NB4 (cell line): ENCODE measurements around the gene SPIRE2.

Source experiments
- DNase-seq: peaks from one replicate; pipeline ENCODE4 v3.0.0; 2010; ENCODE audit warnings: low read depth
- H3K4me3 ChIP-seq: one replicate; pipeline ENCODE4 v1.5.1; 2011; ENCODE audit warnings: mild to moderate bottlenecking, low read depth, low read length, moderate library complexity
- MYC ChIP-seq: IDR thresholded peaks from 2 replicates; pipeline ENCODE4 v1.6.1; 2011; ENCODE audit warnings: low read depth, low read length
- POLR2A ChIP-seq: IDR thresholded peaks from 2 replicates; pipeline ENCODE4 v1.6.1; 2011; ENCODE audit warnings: mild to moderate bottlenecking; ENCODE audit not compliant: insufficient read length; ENCODE audit errors: extremely low read depth
- TF ChIP-seq, protein P1 (sequence below): IDR thresholded peaks from 2 replicates; pipeline ENCODE4 v1.6.1; 2011; ENCODE audit warnings: low read depth, low read length
- TF ChIP-seq, protein P2 (sequence below): IDR thresholded peaks from one replicate; pipeline ENCODE4 v1.5.1; 2012; ENCODE audit warnings: low read depth, low read length

SPIRE2 gene

DNA sequence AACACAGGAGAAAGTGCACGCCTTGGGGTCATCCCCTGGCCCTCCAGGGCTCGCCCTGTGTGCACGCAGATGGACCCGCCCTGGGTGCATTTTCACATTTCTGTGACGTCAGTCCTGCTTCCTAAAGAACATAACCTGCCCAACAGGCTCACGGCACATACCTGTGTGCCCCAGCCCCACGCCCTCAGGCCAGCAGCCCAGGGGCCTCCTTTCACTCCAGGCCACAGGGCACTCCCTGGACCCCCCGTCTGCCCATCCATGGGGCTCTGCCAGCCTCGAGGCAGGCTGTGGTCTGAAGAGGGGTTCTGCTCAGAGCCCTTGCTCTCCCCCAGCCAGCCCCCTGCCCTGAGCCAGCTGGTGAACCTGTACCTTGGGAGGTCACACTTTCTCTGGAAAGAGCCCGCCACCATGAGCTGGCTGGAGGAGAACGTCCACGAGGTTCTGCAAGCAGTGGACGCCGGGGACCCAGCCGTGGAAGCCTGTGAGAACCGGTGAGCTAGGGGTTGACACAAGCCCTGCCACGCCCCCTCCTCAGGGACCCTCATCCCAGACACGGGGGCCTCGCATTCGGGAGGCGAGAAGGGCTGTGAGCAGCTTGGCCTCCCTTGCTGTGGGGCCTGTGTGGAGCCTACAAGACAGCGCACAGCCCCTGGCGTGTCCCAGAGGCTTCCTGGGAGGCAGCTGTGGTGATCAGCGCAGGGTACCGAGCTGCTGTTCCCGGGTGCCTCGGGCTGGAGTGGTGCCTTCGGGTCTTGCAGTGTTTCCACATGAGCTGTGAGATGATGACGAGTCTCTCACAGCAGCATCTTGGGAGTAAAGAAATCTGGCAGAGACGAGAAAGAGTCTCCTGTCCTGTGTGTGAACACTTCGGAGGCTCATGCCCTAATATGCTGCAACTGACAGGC, 76.6 kb downstream of the SPIRE2 start:
- no peak for DNase-seq
- TF ChIP-seq, protein P1, sequence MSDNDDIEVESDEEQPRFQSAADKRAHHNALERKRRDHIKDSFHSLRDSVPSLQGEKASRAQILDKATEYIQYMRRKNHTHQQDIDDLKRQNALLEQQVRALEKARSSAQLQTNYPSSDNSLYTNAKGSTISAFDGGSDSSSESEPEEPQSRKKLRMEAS: no peak
- peak; percentile 17 for TF ChIP-seq POLR2A
- no peak overlapping the region for H3K4me3 ChIP-seq

- TF ChIP-seq POLR2A (no peak), MYC (no peak)
- TF ChIP-seq, protein P2, sequence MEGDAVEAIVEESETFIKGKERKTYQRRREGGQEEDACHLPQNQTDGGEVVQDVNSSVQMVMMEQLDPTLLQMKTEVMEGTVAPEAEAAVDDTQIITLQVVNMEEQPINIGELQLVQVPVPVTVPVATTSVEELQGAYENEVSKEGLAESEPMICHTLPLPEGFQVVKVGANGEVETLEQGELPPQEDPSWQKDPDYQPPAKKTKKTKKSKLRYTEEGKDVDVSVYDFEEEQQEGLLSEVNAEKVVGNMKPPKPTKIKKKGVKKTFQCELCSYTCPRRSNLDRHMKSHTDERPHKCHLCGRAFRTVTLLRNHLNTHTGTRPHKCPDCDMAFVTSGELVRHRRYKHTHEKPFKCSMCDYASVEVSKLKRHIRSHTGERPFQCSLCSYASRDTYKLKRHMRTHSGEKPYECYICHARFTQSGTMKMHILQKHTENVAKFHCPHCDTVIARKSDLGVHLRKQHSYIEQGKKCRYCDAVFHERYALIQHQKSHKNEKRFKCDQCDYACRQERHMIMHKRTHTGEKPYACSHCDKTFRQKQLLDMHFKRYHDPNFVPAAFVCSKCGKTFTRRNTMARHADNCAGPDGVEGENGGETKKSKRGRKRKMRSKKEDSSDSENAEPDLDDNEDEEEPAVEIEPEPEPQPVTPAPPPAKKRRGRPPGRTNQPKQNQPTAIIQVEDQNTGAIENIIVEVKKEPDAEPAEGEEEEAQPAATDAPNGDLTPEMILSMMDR: no peak
- TF ChIP-seq, protein P1: no peak
- DNase-seq: peak; percentile 67
Observed at GRCh38 chr16:89905511-89906139, 77.3 kb downstream of the SPIRE2 start.

GRCh38 chr16:89906140-89907025, 78.1 kb downstream of the SPIRE2 start:
- DNase-seq: no peak
- no peak for TF ChIP-seq MYC
- TF ChIP-seq POLR2A: no peak
- TF ChIP-seq, protein P2: no peak
- TF ChIP-seq, protein P1: no peak
- H3K4me3 ChIP-seq: no peak overlapping the region

More at GRCh38 chr16:89905511-89906139, 77.3 kb downstream of the SPIRE2 start:
- no peak overlapping the region for H3K4me3 ChIP-seq

GRCh38 chr16:89907055-89907814, 79.0 kb downstream of the SPIRE2 start:
- H3K4me3 ChIP-seq: no peak overlapping the region
- no peak for DNase-seq
- TF ChIP-seq MYC (no peak), POLR2A (no peak)
- TF ChIP-seq, protein P2: no peak
- TF ChIP-seq, protein P1: no peak

DNA sequence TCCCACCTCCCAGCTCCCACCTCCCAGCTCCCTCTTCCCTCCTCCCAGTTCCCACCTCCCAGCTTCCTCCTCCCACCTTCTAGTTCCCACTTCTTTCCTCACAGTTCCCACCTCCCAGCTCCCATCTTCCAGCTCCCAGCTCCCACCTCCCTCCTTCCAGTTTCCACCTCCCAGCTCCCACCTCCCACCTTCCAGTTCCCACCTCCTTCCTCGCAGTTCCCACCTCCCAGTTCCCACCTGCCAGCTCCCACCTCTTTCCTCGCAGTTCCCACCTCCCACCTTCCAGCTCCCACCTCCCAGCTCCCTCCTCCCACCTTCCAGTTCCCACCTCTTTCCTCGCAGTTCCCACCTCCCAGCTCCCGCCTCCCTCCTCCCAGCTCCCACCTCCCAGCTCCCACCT, 80.0 kb downstream of the SPIRE2 start:
- TF ChIP-seq, protein P2: no peak
- TF ChIP-seq MYC: no peak
- TF ChIP-seq, protein P1: no peak
- TF ChIP-seq POLR2A: no peak
- no peak for DNase-seq
- H3K4me3 ChIP-seq: no peak overlapping the region
